Measurements from ENCODE around the gene CCDC27. TPM values are rescaled to one million over a fixed set of nuclear protein-coding genes. Genes with fewer than 3 reads are reported as not detected.

The CCDC27 gene
- total and polyA plus RNA-seq, 2 donors (not counting 1 experiment from before 2014, with no cell fraction given), result not detected

DNA sequence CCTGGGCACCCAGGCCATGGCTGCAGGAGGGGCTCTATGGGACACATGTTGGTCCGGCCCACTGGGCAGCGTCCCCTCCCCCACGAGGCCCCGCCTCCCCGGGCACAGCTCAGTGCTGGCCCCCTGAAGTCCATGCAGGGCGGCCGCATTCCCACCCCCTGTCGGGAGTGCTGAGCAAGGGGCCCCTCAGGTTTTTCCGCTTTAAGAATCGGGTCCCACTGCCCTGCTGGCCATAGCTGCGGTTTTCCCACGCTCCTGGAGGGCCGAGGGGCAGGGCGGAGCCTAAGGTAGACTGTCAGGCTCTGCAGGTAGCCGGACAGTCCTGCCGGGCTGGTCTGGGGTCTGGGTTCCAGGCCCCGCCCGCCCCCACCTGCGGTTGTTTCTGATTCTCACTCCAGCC lies 43.5 kb upstream of the CCDC27 start:
- Histone ChIP-seq H3K4me2 (replicated peaks; ENCODE audit: low read depth, low read length, poor library complexity, severe bottlenecking) (no peak overlapping the region), H3K27ac (ENCODE audit: low read length in 2 of 2) (no peak overlapping the region), H3K79me2 (ENCODE audit: control insufficient read depth, insufficient read depth, low read length) (no peaks in the 10 kb centered on the region), H3K36me3 (replicated peaks in 1 of 2; ENCODE audit: control extremely low read depth in 1 of 2, control insufficient read depth in 1 of 2, extremely low read depth in 1 of 2, insufficient read depth in 2 of 2, low read length in 1 of 2) (no peaks in the 10 kb centered on the region), H2AFZ (ENCODE audit: insufficient read depth, low read depth, low read length, poor library complexity, severe bottlenecking) (no peak overlapping the region), H3K9me3 (ENCODE audit: control extremely low read depth in 1 of 3, control insufficient read depth in 2 of 3, insufficient read depth in 1 of 3, low read length in 2 of 3) (no peaks in the 10 kb centered on the region), H3K4me1 (ENCODE audit: control insufficient read depth in 2 of 2, insufficient read depth in 2 of 2, low read length in 2 of 2) (peaks cover 7% of the 10 kb centered on the region in 2 donors), H3K4me3 (ENCODE audit: control extremely low read depth in 1 of 5, extremely low read depth in 1 of 5, insufficient read depth in 1 of 5, low read depth in 2 of 5, low read length in 4 of 5) (no peak overlapping the region), H3K27me3 (replicated peaks in 1 of 4; ENCODE audit: control extremely low read depth in 1 of 4, control insufficient read depth in 3 of 4, insufficient read depth in 4 of 4, low read length in 3 of 4) (peaks cover 0 to 17% (median 0%) of the 10 kb centered on the region in 4 experiments), H4K20me1 (ENCODE audit: control insufficient read depth, insufficient read depth, low read length, poor library complexity, severe bottlenecking) (no peaks in the 10 kb centered on the region), H3K9ac (ENCODE audit: low read length) (no peak overlapping the region)
- ChIA-PET POLR2A (no interaction called here), CTCF (interaction anchor here (0.7 to 1.7 kb wide), 2 partner anchors 12 to 13 kb away, joined by 3 to 5 read pairs; no protein-coding TSS in a partner anchor)
- no peak for DNase-seq
- no peak overlapping the region for H3K27ac Mint-ChIP-seq
- H3K4me3 Mint-ChIP-seq, result no peak overlapping the region
- no peak for ATAC-seq (ENCODE audit: low read depth)
- TF ChIP-seq EZH2 (IDR thresholded peaks at IDR 0.05; ENCODE audit: borderline replicate concordance, insufficient read depth, low read depth, low read length, poor library complexity, severe bottlenecking) (no peak), CTCF (IDR thresholded peaks at IDR 0.05) (no peak)
- H3K9me3 Mint-ChIP-seq (ENCODE audit: insufficient read depth), result no peaks in the 10 kb centered on the region
- intact Hi-C loops (cut with micrococcal nuclease), result no loop called here
- H3K4me1 Mint-ChIP-seq, result peaks cover 4% of the 10 kb centered on the region
- WGBS (ENCODE audit: insufficient coverage), result 23% methylated on average over 18 of the region's 19 CpGs
- H3K27me3 Mint-ChIP-seq, result peaks cover 22% of the 10 kb centered on the region

GRCh38 chr1:3710251-3710650 lies 42.0 kb upstream of the CCDC27 start:
- H3K27ac ChIP-seq (ENCODE audit: low read length in 2 of 2), result no peak overlapping the region
- peaks cover 0 to 17% (median 0%) of the 10 kb centered on the region in 4 experiments for H3K27me3 ChIP-seq (replicated peaks in 1 of 4; ENCODE audit: control extremely low read depth in 1 of 4, control insufficient read depth in 3 of 4, insufficient read depth in 4 of 4, low read length in 3 of 4)
- no peak for DNase-seq
- CTCF ChIA-PET, result no interaction called here
- intact Hi-C loops (cut with micrococcal nuclease), result no loop called here
- TF ChIP-seq EZH2 (IDR thresholded peaks at IDR 0.05; ENCODE audit: borderline replicate concordance, insufficient read depth, low read depth, low read length, poor library complexity, severe bottlenecking), result no peak
- TF ChIP-seq CTCF (IDR thresholded peaks at IDR 0.05), result no peak
- no peak overlapping the region for H3K27ac Mint-ChIP-seq
- no peaks in the 10 kb centered on the region for H3K36me3 ChIP-seq (replicated peaks in 1 of 2; ENCODE audit: control extremely low read depth in 1 of 2, control insufficient read depth in 1 of 2, extremely low read depth in 1 of 2, insufficient read depth in 2 of 2, low read length in 1 of 2)
- no peaks in the 10 kb centered on the region for H3K9me3 Mint-ChIP-seq (ENCODE audit: insufficient read depth)
- no peaks in the 10 kb centered on the region for H3K9me3 ChIP-seq (ENCODE audit: control extremely low read depth in 1 of 3, control insufficient read depth in 2 of 3, insufficient read depth in 1 of 3, low read length in 2 of 3)
- POLR2A ChIA-PET, result no interaction called here
- no peak for ATAC-seq (ENCODE audit: low read depth)
- no peaks in the 10 kb centered on the region for H3K79me2 ChIP-seq (ENCODE audit: control insufficient read depth, insufficient read depth, low read length)
- no peak overlapping the region for H3K4me2 ChIP-seq (replicated peaks; ENCODE audit: low read depth, low read length, poor library complexity, severe bottlenecking)
- 90% methylated on average over 7 of the region's 15 CpGs for WGBS (ENCODE audit: insufficient coverage)
- no peak overlapping the region for H2AFZ ChIP-seq (ENCODE audit: insufficient read depth, low read depth, low read length, poor library complexity, severe bottlenecking)
- peaks cover 20% of the 10 kb centered on the region for H3K27me3 Mint-ChIP-seq
- H3K4me1 Mint-ChIP-seq, result no peaks in the 10 kb centered on the region
- H4K20me1 ChIP-seq (ENCODE audit: control insufficient read depth, insufficient read depth, low read length, poor library complexity, severe bottlenecking), result no peaks in the 10 kb centered on the region
- H3K9ac ChIP-seq (ENCODE audit: low read length), result no peak overlapping the region
- no peaks in the 10 kb centered on the region for H3K4me1 ChIP-seq (ENCODE audit: control insufficient read depth in 2 of 2, insufficient read depth in 2 of 2, low read length in 2 of 2)
- H3K4me3 ChIP-seq (ENCODE audit: control extremely low read depth in 1 of 5, extremely low read depth in 1 of 5, insufficient read depth in 1 of 5, low read depth in 2 of 5, low read length in 4 of 5), result no peak overlapping the region
- no peak overlapping the region for H3K4me3 Mint-ChIP-seq
